OCI-LY1 (cell line): Measurements from ENCODE around the gene OGFR.

ENCODE experiments used
- EZH2 ChIP-seq: fragments of 200-600 bp; sonication (generic), shearing (Covaris generic); IDR thresholded peaks from 2 replicates; pipeline ENCODE4 v1.8.0; 2017; ENCODE audit warnings: borderline replicate concordance, mixed run types, mild to moderate bottlenecking, antibody characterized with exemption, low read length, moderate library complexity, mixed read lengths
- TF ChIP-seq, protein P1 (sequence below): fragments of 200-600 bp; sonication (generic), shearing (Covaris generic); IDR thresholded peaks from 2 replicates; pipeline ENCODE4 v1.5.1; 2017; ENCODE audit warnings: mild to moderate bottlenecking, antibody characterized with exemption, low read length, moderate library complexity, mixed read lengths

DNA sequence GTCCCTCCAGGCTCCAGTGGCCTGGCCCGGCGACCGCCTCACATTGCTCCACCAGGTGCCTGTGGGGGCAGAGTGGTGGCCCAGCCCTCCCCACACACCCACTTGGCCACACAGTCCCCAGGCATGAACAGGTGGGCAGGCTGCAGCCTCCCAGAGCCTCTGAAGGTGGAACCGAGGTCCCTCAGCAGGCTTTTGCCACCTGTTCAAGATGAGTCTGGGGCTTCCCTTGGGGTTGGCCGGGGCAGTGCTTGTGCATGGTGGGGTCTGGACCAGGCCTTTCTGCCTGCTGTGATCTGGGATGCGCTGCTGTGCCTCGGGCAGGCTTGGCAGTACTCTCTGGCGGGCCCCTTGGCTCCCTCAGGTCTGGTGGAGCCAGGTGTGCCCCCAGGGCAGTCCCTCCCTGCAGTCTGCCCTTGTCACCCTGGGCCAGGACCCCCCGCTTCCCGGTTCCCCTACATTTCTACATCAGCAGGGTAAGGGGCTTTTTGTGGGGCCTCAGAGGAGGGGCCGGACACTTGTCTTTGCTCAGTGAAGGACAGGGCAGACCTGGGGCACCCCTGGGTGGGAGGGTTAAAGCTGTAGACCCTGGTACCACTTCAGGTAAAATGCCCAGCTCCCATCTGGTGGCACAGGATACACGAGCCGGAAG, 9.5 kb downstream of the OGFR start:
- TF ChIP-seq, protein P1, sequence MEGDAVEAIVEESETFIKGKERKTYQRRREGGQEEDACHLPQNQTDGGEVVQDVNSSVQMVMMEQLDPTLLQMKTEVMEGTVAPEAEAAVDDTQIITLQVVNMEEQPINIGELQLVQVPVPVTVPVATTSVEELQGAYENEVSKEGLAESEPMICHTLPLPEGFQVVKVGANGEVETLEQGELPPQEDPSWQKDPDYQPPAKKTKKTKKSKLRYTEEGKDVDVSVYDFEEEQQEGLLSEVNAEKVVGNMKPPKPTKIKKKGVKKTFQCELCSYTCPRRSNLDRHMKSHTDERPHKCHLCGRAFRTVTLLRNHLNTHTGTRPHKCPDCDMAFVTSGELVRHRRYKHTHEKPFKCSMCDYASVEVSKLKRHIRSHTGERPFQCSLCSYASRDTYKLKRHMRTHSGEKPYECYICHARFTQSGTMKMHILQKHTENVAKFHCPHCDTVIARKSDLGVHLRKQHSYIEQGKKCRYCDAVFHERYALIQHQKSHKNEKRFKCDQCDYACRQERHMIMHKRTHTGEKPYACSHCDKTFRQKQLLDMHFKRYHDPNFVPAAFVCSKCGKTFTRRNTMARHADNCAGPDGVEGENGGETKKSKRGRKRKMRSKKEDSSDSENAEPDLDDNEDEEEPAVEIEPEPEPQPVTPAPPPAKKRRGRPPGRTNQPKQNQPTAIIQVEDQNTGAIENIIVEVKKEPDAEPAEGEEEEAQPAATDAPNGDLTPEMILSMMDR, result no peak
- no peak for TF ChIP-seq EZH2
